A375 (cell line): Measurements from ENCODE around the gene HRNR. TPM values are rescaled to one million over a fixed set of nuclear protein-coding genes. Genes with fewer than 3 reads are reported as not detected.

ENCODE experiments used
- total RNA-seq: library from RNA; depleted of rRNA; stranded (reverse); fragments of >200 nt; shearing (Covaris generic); gene quantifications from 2 replicates; pipeline ENCODE4 v1.2.3, GENCODE V29; 2014; rRNA removed

Gene HRNR
- total RNA-seq = 0.03 TPM in 1 of 2 replicates, not detected in the other

GRCh38 chr1:152224093-152224492, at the start of gene HRNR:
TSS of gene HRNR (minus strand) at chr1:152224193. CDS start at chr1:152223253, 940 bp downstream.

Other genes with a start within 250 kb of the HRNR start
- gene S100A10, start 230.3 kb downstream of the HRNR start, total RNA-seq = 292 and 330 TPM in 2 replicates
- gene S100A11, start 187.2 kb downstream of the HRNR start, total RNA-seq = 213 and 300 TPM in 2 replicates
- gene TCHHL1, start 135.1 kb downstream of the HRNR start, total RNA-seq = not detected in 2 replicates
- 0.27 and 0.38 TPM in 2 replicates for gene TCHH, start 108.7 kb downstream of the HRNR start, total RNA-seq
- gene RPTN, start 65.0 kb downstream of the HRNR start, total RNA-seq = not detected in 2 replicates
- gene FLG, start 101.0 kb upstream of the HRNR start, total RNA-seq = 2.4 and 3.4 TPM in 2 replicates
- gene FLG2, start 135.8 kb upstream of the HRNR start, total RNA-seq = not detected in 2 replicates
- gene CRNN, start 190.1 kb upstream of the HRNR start, total RNA-seq = not detected in 2 replicates